Upper lobe of left lung (tissue), 6 donors: ENCODE results near the gene FCN3. TPM values are rescaled to one million over a fixed set of nuclear protein-coding genes. Genes with fewer than 3 reads are reported as not detected.
A peak's percentile ranks its signal among the peaks of the same experiment; 100 is the strongest.

Experiments used
- ATAC-seq, 2 donors: fragments of 200-7000 bp; cut with Tn5 transposase; one replicate each; pipeline ENCODE4 v1.9.1; 2022; ENCODE audit warnings: mild to moderate bottlenecking in 2 of 2, moderate library complexity in 2 of 2; ENCODE audit not compliant: low FRiP score in 2 of 2
- DNase-seq, 2 donors: peaks; one replicate each; pipeline ENCODE4 v3.0.0-alpha.2; 2019 to 2020
- H3K27ac ChIP-seq, 4 donors: fragments of 200-600 bp; sonication (generic); one replicate each; pipeline ENCODE4 v1.5.1; 2016 to 2019
- H3K27me3 ChIP-seq, 4 donors: fragments of 200-600 bp; sonication (generic); one replicate each; pipeline ENCODE4 v1.5.1; 2017 to 2019
- H3K36me3 ChIP-seq, 4 donors: fragments of 200-600 bp; sonication (generic); one replicate each; pipeline ENCODE4 v1.5.1; 2016 to 2019
- H3K4me1 ChIP-seq, 4 donors: fragments of 200-600 bp; sonication (generic); one replicate each; pipeline ENCODE4 v1.5.1; 2018 to 2019
- H3K4me3 ChIP-seq, 4 donors: fragments of 200-600 bp; sonication (generic); one replicate each; pipeline ENCODE4 v1.5.1; 2017 to 2019; ENCODE audit warnings: mild to moderate bottlenecking in 2 of 4, moderate library complexity in 1 of 4
- H3K9me3 ChIP-seq, 4 donors: fragments of 200-600 bp; sonication (generic); one replicate each; pipeline ENCODE4 v1.5.1; 2018 to 2019
- EP300 ChIP-seq, 4 donors: sonication (generic); formaldehyde crosslinking; IDR thresholded peaks; one replicate each; pipeline ENCODE4 v1.5.1; 2017; ENCODE audit warnings: antibody characterized with exemption in 4 of 4, control low read depth in 2 of 4
- POLR2A ChIP-seq, 4 donors: fragments of 450-650 bp; IDR thresholded peaks; one replicate each; pipeline ENCODE4 v1.5.1; 2016 to 2017; ENCODE audit warnings: antibody characterized with exemption in 4 of 4, mild to moderate bottlenecking in 2 of 4
- POLR2AphosphoS5 ChIP-seq, 2 donors: sonication (generic); formaldehyde crosslinking; IDR thresholded peaks; one replicate each; pipeline ENCODE4 v1.5.1; 2017; ENCODE audit warnings: antibody characterized with exemption in 2 of 2
- WGBS, 2 donors: methylation state at CpG; one replicate each; pipeline ENCODE4 v1.1.5; 2017 to 2018; 5-methylcytosine and 5-hydroxymethylcytosine counted together
- total RNA-seq, 6 donors: library from RNA; depleted of rRNA in 4 of 6; stranded (reverse); fragments of >200 nt in 4 of 6; gene quantifications; one replicate each; pipeline versions ENCODE4 v1.1.0 to v1.2.1, GENCODE V29; 2016 to 2021
- TF ChIP-seq, protein P1 (sequence below), 6 experiments: fragments of 450-650 bp in 4 of 6; fragments of 200-600 bp in 2 of 6; sonication (generic) in 2 of 6; IDR thresholded peaks; one replicate each; pipeline ENCODE4 v1.5.1; 2016 to 2019; ENCODE audit warnings: antibody characterized with exemption in 6 of 6
- donor health status: DM: no; HTN: no; CAD: no; lungs with moderate emphysema.
- donor health status: DM: no; HTN: yes; CAD: no; lungs with severe emphysema.

Gene FCN3
- total RNA-seq, 6 donors from 2014 or later, result 145 to 1,319 (median 555) TPM

DNA sequence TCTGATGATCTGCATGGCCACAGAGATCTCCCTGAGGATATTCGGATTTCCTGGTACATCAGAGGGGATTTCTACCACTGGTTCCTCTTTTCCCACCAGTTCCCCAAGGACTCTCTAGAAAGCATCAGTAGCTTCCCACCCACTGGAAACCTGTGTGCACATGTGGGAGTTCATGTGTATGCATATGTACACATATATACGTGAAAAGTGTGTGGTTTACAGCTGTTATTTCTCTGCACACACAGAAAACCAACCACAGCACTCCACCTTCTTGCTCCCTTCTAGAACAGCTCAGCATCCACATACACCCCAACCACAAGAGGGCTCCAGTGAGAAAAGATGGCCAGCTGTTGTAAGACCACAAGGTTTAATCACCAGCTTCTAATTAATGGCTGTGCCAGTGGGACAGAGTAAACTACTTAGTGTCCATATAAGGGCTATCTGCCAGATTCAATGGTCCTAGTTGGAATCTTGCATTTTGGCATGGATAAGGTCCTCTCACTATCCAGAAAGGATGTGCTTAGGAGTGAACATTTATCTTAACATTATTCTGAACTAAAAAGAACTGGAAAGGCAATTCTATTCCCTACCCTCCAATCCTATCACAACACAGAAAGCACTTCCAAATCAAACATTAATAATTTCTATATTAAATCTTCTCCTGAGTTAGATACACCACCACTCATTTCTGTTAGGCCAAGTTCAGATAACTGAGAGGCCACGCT, 41.9 kb upstream of the FCN3 start:
- no peaks in the 10 kb centered on the region for H3K9me3 ChIP-seq
- no peak overlapping the region for H3K4me3 ChIP-seq
- 64 to 80% methylated on average over 3 of the region's 3 CpGs for WGBS, 2 donors
- peak; percentile 62 to 67 for ATAC-seq
- H3K27ac ChIP-seq, result peak overlapping the region in 2 of 4 donors; percentile 36 to 71
- peaks cover 37 to 71% (median 62%) of the 10 kb centered on the region in 4 donors for H3K36me3 ChIP-seq
- TF ChIP-seq POLR2AphosphoS5 (IDR thresholded peaks at IDR 0.05) (peak in 1 of 2 donors; percentile 25), EP300 (IDR thresholded peaks at IDR 0.05) (no peak), POLR2A (IDR thresholded peaks at IDR 0.05) (no peak)
- TF ChIP-seq, protein P1, sequence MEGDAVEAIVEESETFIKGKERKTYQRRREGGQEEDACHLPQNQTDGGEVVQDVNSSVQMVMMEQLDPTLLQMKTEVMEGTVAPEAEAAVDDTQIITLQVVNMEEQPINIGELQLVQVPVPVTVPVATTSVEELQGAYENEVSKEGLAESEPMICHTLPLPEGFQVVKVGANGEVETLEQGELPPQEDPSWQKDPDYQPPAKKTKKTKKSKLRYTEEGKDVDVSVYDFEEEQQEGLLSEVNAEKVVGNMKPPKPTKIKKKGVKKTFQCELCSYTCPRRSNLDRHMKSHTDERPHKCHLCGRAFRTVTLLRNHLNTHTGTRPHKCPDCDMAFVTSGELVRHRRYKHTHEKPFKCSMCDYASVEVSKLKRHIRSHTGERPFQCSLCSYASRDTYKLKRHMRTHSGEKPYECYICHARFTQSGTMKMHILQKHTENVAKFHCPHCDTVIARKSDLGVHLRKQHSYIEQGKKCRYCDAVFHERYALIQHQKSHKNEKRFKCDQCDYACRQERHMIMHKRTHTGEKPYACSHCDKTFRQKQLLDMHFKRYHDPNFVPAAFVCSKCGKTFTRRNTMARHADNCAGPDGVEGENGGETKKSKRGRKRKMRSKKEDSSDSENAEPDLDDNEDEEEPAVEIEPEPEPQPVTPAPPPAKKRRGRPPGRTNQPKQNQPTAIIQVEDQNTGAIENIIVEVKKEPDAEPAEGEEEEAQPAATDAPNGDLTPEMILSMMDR (IDR thresholded peaks at IDR 0.05), result peak; percentile 43 to 73 (median 56)
- no peak for DNase-seq
- peaks cover 31 to 60% (median 48%) of the 10 kb centered on the region in 4 donors for H3K4me1 ChIP-seq
- H3K27me3 ChIP-seq, result no peaks in the 10 kb centered on the region

- 94 to 100% methylated on average over 1 of the region's 1 CpG for WGBS, 2 donors
- no peak for DNase-seq
- H3K27me3 ChIP-seq, result no peaks in the 10 kb centered on the region
- H3K9me3 ChIP-seq, result no peaks in the 10 kb centered on the region
- H3K36me3 ChIP-seq, result peaks cover 52 to 94% (median 85%) of the 10 kb centered on the region in 4 donors
- ATAC-seq, result no peak
- peaks cover 11 to 36% (median 29%) of the 10 kb centered on the region in 4 donors for H3K4me1 ChIP-seq
- TF ChIP-seq POLR2AphosphoS5 (IDR thresholded peaks at IDR 0.05), result no peak
- TF ChIP-seq POLR2A (IDR thresholded peaks at IDR 0.05), result no peak
- TF ChIP-seq, protein P1 (IDR thresholded peaks at IDR 0.05), result no peak
- TF ChIP-seq EP300 (IDR thresholded peaks at IDR 0.05), result no peak
- H3K27ac ChIP-seq, result peak overlapping the region in 2 of 4 donors; percentile 45 to 55
- H3K4me3 ChIP-seq, result no peak overlapping the region
These were observed 39.5 kb upstream of the FCN3 start for GRCh38 chr1:27414091-27414490.

DNA sequence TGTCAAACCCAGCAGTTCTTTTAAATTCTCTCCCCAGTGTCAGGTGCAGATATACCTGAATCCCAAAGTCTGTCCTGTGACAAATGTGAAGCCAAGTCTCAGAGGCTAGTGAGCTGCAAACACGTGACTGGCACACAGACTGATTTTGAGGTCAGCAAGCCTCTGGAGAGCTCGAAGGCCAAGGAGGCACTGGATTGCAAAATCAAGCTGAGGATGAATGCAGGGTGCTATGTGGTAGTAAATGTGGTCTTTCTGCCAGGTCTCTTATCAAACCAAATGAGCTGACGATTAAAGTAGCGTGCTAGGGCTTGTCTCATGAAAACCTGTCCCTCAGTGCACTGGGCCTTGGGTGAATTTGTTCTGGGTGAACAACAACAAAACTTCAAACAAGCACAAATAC, 38.4 kb upstream of the FCN3 start:
- 46 to 60% methylated on average over 4 of the region's 4 CpGs for WGBS, 2 donors
- Histone ChIP-seq H3K27me3 (no peaks in the 10 kb centered on the region), H3K27ac (peak overlapping the region in 2 of 4 donors; percentile 45 to 55), H3K9me3 (no peaks in the 10 kb centered on the region), H3K4me1 (peaks cover 6 to 26% (median 19%) of the 10 kb centered on the region in 4 donors), H3K4me3 (no peak overlapping the region), H3K36me3 (peaks cover 51 to 96% (median 88%) of the 10 kb centered on the region in 4 donors)
- TF ChIP-seq POLR2A (IDR thresholded peaks at IDR 0.05) (no peak), EP300 (IDR thresholded peaks at IDR 0.05) (no peak), POLR2AphosphoS5 (IDR thresholded peaks at IDR 0.05) (no peak)
- TF ChIP-seq, protein P1 (IDR thresholded peaks at IDR 0.05), result no peak
- no peak for ATAC-seq
- DNase-seq, result peak in 1 of 2 donors; percentile 62

DNA sequence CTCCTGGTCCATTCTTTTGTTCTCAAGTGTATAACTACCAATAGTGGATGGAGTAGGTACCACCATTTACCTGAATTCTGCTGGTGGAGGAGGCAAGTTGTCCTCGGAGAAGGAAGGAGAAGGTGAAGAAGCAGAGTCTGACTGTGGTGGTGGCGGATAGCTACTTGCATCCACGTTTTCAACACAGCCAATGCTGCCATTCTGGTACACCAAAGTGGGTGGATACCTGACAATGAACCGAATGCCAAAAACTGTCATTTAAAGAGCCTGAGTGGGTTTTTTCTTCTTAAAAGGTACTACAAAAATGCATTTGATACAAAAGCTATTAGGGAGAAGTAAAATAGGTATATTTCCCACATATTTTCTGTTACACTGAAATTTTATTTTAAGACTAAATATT, 37.9 kb upstream of the FCN3 start:
- no peak overlapping the region for H3K4me3 ChIP-seq
- H3K4me1 ChIP-seq, result peaks cover 6 to 21% (median 14%) of the 10 kb centered on the region in 4 donors
- no peak for ATAC-seq
- no peaks in the 10 kb centered on the region for H3K27me3 ChIP-seq
- 89 to 90% methylated on average over 4 of the region's 4 CpGs for WGBS, 2 donors
- H3K36me3 ChIP-seq, result peaks cover 56 to 96% (median 89%) of the 10 kb centered on the region in 4 donors
- H3K27ac ChIP-seq, result peak overlapping the region in 1 of 4 donors; percentile 55
- no peaks in the 10 kb centered on the region for H3K9me3 ChIP-seq
- DNase-seq, result no peak
- TF ChIP-seq, protein P1 (IDR thresholded peaks at IDR 0.05), result no peak
